AG04449 (cell line): ENCODE measurements around the gene COMTD1.

Experiments
- CTCF ChIA-PET: fragments of 350-600 bp; formaldehyde crosslinking; extraction: SDS; loops from one replicate; lab custom pipeline; 2021; ENCODE audit warnings: antibody characterized with exemption; lab: Yijun Ruan, JAX
- POLR2A ChIA-PET: fragments of 400-600, 350-600 bp; formaldehyde crosslinking; extraction: SDS; loops from one replicate; lab custom pipeline; 2020; ENCODE audit warnings: antibody characterized with exemption, inconsistent platforms; lab: Yijun Ruan, JAX
- DNase-seq: peaks from one replicate; pipeline ENCODE4 v3.0.0-alpha.2; 2010; ENCODE audit warnings: low read depth, low spot score
- H3K4me3 ChIP-seq: 2 replicates; pipeline ENCODE4 v1.5.1; 2011; ENCODE audit warnings: low read depth, mild to moderate bottlenecking, control low read depth, low read length
- CTCF ChIP-seq: IDR thresholded peaks from one replicate; pipeline ENCODE4 v1.5.1; 2011; ENCODE audit warnings: mild to moderate bottlenecking, moderate library complexity, low read length, control low read depth, inconsistent platforms; ENCODE audit not compliant: insufficient read depth; ENCODE audit errors: missing control alignments

COMTD1 gene

GRCh38 chr10:75186310-75186709, 49.4 kb downstream of the COMTD1 start:
- ChIA-PET POLR2A (no interaction called here), CTCF (interaction anchor here (2.0 to 16.5 kb wide), 5 partner anchors 7 to 47 kb away, joined by 8 to 302 read pairs (median 42); partner anchors contain the start of gene COMTD1)
- TF ChIP-seq CTCF: no peak
- H3K4me3 ChIP-seq: no peak overlapping the region
- DNase-seq: no peak
